A549 treated with CORT108297 at 1 μM for 4 hours (cell line): ENCODE data around the gene KANSL3. TPM values are rescaled to one million over a fixed set of nuclear protein-coding genes. Genes with fewer than 3 reads are reported as not detected.

Source experiments
- total RNA-seq: library from RNA; stranded (reverse); fragments of 200-300 nt; extraction: Qiagen RNA extraction; gene quantifications from 5 replicates; pipeline ENCODE4 v1.2.3, GENCODE V29; 2022

KANSL3 gene
- 28.4 to 33.8 TPM (median 29.9 TPM) in 5 replicates for total RNA-seq

DNA sequence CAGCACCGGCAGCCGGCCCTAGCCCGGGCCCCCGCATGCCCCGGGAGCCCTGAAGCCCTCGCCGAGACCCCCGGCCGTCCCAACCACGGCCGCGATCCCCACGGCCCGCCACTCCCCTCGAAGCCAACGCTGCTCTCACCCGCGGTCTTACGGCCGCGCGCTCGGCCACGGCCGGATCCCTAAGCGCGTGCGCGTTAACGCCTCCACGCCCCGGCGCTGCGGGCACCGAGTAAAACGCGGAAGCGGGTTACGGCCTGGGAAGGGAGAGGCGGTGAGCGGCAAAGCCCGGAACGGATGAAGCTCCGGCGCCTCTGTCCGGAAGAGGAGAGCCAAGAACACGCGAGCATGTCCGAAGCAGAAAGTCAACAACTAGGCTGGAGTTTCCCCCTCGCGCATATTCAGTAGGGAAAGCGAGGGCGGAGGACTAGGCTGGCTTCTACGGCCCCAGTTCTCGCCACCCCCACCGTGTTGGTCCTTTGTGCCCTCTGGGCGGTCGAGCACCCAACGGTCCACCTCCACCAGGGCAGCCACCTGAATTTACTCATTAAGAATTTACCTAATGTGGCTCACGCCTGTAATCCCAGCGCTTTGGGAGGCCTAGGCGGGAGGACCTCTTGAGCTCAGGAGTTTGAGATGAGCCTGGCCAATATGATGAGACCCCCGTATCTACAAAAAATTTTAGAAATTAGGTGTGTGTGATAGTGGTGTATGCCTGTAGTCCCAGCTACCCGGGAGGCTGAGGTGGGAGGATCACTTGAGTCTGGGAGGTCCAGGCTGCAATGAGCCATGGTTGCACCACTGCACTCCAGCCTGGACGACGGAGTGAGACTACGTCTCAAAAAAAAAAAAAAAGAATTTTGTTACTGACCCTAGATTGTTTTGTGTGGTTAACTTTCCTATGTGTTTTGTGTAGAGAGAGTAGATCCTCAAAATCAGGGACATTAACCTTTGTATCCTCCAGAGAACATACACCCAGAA, at the start of gene KANSL3:
TSS of gene KANSL3 (minus strand) at position 169 of the 978 bp plus-strand sequence. CDS start 1,177 bp downstream, outside the sequence.

GRCh38 chr2:96642564-96643360, 4.7 kb upstream of the KANSL3 start, which contains the start of gene FER1L5:
FER1L5 (plus strand) TSS chr2:96642764; CDS start chr2:96642837, 73 bp downstream.

Other genes starting within 250 kb of the KANSL3 start
- 0.96 to 2.2 TPM (median 1.4 TPM) in 5 replicates for gene NEURL3, start 133.0 kb downstream of the KANSL3 start, total RNA-seq
- 6.1 to 9.3 TPM (median 8.3 TPM) in 5 replicates for gene ARID5A, start 101.6 kb downstream of the KANSL3 start, total RNA-seq
- 0.01 to 0.02 TPM (median 0.01 TPM) in 3 of 5 replicates, not detected in the others for gene FER1L5, start 4.5 kb upstream of the KANSL3 start, total RNA-seq
- gene LMAN2L, start 101.8 kb upstream of the KANSL3 start, total RNA-seq: 23.0 to 26.0 TPM (median 23.8 TPM) in 5 replicates
- gene CNNM4, start 122.6 kb upstream of the KANSL3 start, total RNA-seq: 12.3 to 16.9 TPM (median 15.4 TPM) in 5 replicates
- 9.8 to 16.3 TPM (median 14.6 TPM) in 5 replicates for gene CNNM3, start 178.0 kb upstream of the KANSL3 start, total RNA-seq
- 0.72 to 2.6 TPM (median 2.2 TPM) in 5 replicates for gene ANKRD23, start 205.7 kb upstream of the KANSL3 start, total RNA-seq
- 19.1 to 23.9 TPM (median 22.4 TPM) in 5 replicates for gene ANKRD39, start 219.7 kb upstream of the KANSL3 start, total RNA-seq
- 16.1 to 23.9 TPM (median 22.2 TPM) in 5 replicates for gene SEMA4C, start 231.8 kb upstream of the KANSL3 start, total RNA-seq